Stimulated activated CD4-positive, alpha-beta T cell treated with anti-CD3 and anti-CD28 coated beads, Interleukin-1b, Interleukin-23, amount 100 ng/mL, for 24 hours (primary cell): ENCODE measurements around the gene AKR1C3.
"Not testable (repeated sequence)": the region's sequence is repeated elsewhere in the genome, so short reads cannot be mapped to it uniquely, and the experiment has no call there.

Experiments used
- DNase-seq, 4 experiments: peaks; one replicate each; pipeline ENCODE4 v3.0.0-alpha.2; 2020; ENCODE audit warnings: low read depth in 4 of 4, low spot score in 1 of 4

The AKR1C3 gene

DNA sequence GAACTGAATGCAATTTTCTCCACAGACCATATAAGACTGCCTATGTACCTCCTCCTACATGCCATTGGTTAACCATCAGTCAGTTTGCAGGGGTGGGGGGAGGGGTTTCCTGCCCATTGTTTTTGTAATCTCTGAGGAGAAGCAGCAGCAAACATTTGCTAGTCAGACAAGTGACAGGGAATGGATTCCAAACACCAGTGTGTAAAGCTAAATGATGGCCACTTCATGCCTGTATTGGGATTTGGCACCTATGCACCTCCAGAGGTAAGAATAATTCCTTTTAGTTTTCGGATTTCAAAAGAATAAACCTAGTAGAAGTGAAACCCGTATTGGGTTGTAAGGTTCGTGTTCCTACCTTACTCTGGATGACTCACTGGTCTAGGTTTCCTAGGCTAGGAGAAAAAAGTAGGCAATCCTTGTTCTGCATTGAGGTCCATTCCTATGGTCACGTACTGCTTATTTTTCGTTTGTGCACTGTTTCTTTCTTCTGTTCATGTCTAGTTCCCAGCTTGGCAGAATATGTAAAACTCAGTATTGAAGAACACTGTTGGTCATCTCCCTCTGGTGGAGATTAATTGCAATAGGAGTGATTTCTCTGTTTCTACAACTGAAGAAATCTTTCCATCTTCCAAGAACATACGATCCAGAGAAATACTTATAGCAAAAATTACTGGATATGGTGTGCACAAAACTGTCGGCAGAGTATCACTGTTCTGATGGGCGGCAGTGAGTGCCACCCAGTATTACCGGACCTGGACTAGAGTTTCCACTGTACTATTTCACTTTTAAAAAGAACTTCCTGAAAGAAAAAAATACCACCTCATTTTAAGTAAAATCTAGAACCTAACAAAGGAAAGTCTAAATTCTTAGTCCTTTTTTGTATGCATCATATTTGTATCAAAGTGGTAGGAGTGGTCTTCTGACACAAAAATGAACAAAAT is at the start of gene AKR1C3:
AKR1C3 (plus strand) TSS at position 150 of the 941 bp plus-strand sequence; CDS start at position 181, 31 bp downstream.
- no peak for DNase-seq

DNA sequence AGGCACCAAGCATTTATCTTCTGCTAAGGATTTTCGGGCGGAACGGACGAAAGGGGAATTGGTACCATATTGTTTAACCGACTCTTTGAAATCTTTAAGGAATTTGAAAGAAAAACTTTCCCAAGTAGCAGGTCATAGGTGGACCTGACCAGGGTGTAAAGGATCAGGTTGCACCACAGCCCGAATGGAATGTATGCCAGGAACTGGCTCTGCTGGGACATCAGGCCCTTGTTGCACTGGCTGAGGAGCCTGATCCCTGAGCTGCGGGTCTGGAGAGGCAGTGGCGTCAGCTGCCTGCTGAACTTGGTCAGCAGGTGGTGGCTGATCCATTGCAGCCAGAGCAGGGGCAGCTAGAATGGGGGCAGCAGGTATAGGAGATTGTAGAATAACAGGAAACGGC is 49.1 kb upstream of the AKR1C3 start:
- no peak for DNase-seq

DNA sequence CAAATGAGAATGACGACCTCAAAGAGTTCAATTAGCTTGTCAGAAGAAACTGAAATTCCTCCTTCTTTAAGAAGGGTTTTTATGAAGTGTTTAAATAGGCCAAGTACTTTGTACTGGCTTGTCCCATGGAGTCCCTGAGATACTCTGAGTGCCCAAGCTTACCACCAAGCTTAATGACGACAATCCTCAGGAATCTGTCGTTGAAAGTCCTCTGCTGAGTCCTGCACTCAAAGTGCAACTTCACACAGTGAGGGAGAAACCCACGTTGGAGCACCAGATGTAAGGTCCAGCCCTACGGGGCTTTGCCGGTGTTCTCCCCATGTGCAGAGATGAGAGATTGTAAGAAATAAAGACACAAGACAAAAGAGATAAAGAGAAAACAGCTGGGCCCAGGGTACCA is 47.8 kb upstream of the AKR1C3 start:
- DNase-seq: no peak

DNA sequence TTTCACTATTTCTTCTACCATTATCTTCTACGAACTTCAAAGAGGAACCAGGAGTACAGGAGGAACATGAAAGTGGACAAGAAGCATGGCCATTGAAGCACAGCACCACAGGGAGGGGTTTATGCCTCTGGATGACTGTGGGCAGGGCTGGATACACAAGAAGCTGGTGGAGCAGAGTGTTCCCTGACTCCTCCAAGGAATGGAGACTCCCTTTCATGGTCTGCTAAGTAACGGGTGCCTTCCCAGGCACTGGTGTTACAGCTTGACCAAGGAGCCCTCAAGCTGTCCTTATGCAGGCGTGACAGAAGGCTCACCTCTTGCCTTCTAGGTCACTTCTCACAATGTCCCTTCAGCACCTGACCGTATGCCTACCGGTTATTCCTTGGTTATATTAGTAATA is 47.2 kb upstream of the AKR1C3 start:
- DNase-seq: not testable (repeated sequence)

DNA sequence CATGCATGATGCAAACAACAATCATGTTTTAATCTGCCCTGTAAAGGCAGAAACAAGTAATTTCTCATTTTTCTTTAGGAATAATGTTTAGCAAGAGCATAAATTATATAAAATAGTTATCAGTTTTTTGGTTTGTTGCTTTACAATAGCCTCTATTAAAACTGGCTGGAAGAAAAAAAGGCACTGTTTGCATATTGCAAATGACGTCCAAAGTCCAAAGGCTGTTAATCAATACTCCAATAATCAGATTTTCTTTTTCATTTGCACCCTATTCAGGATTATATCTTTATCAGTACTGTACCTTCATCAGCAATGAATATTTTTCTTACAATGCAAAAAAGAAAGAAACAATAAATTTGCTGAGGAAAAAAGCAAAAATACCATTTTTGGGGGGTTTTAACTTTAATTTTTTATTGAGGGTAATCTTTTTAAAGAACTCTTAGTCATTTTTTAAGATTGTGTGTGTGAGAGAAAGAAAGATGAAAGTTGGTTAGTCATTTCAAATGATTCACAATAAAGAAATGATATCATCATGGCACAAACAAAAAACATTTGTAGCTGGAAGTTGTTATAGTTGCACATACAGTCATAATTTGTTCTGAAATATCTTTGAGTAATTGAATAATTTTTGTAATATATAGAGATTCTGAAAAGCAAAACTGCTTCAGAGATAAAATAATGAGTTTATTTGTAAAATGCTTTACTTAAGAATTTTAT is 46.1 kb upstream of the AKR1C3 start:
- no peak for DNase-seq

DNA sequence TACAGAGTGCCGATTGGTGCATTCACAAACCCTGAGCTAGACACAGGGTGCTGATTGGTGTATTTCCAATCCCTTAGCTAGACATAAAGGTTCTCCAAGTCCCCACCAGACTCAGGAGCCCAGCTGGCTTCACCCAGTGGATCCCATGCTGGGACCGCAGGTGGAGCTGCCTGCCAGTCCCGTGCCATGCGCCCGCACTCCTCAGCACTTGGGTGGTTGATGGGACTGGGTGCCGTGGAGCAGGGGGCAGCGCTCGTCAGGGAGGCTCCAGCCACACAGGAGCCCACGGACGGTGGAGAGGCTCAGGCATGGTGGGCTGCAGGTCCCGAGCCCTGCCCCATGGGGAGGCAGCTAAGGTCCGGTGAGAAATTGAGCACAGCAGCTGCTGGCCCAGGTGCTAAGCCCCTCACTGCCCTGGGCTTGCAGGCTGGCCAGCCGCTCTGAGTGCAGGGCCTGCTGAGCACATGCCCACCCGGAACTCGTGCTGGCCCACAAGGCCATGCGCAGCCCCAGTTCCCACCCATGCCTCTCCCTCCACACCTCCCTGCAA is 41.2 kb upstream of the AKR1C3 start:
- DNase-seq: not testable (repeated sequence)

DNA sequence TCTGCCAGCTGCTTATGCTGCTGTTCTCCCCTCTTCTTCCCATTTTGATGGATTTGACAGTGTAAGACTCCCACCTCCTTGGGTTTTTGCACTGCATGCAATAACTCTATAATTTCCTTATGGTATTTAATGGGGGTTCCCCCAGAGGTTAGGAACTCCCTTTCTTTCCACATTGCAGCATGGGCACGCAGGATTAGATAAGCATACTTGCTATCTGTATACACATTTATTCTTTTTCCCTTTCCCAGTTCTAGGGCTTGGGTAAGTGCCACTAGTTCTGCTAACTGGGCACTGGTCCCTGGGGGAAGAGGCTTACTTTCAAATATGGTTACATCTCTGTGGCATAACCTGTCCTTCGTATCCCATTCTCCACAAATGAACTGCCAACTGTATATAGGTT is 39.4 kb upstream of the AKR1C3 start:
- not testable (repeated sequence) for DNase-seq

DNA sequence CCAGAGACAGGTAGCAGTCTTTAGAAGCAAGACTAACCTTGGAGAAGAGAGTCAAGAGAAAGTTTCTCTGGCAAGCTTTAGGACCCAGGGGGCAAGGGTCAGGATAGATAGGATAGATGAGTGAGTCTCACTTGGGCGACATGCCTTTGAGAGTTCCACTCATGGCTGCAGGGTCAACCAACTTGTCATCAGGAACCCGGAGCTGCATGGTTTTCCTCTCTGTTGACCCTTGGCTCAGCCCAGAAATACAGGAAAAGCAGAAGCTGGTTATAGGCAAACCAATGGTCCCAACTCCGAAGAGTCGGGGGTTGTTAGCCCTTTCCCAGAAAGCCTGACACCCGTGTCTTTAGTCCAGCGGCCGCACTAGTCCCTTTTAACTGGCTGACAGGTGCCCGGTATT is 34.9 kb upstream of the AKR1C3 start:
- DNase-seq: not testable (repeated sequence)

DNA sequence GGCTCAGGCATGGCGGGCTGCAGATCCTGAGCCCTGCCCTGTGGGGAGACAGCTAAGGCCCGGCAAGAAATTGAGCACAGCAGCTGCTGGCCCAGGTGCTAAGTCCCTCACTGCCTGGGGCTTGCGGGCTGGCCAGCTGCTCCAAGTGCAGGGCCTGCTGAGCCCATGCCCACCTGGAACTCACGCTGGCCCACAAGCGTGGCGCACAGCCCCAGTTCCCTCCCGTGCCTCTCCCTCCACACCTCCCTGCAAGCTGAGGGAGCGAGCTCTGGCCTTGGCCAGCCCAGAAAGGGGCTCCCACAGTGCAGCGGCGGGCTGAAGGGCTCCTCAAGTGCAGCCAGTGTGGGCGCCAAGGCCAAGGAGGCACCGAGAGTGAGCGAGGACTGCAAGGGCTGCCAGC is 33.4 kb upstream of the AKR1C3 start:
- DNase-seq: not testable (repeated sequence)

DNA sequence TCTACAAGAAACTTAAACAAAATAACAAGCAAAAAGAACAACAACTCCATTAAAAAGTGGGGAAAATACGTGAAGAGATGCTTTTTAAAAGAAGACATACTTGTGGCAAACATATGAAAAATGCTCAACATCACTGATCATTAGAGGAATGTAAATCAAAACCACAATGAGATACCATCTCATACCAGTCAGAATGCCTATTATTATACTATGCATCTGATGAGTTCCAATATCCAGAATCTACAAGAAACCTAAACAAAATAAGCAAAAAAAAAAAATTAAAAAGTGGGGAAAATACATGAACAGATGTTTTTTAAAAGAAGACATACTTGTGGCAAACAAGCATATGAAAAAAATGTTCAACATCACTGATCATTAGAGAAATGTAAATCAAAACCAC is 29.6 kb upstream of the AKR1C3 start:
- DNase-seq: no peak

DNA sequence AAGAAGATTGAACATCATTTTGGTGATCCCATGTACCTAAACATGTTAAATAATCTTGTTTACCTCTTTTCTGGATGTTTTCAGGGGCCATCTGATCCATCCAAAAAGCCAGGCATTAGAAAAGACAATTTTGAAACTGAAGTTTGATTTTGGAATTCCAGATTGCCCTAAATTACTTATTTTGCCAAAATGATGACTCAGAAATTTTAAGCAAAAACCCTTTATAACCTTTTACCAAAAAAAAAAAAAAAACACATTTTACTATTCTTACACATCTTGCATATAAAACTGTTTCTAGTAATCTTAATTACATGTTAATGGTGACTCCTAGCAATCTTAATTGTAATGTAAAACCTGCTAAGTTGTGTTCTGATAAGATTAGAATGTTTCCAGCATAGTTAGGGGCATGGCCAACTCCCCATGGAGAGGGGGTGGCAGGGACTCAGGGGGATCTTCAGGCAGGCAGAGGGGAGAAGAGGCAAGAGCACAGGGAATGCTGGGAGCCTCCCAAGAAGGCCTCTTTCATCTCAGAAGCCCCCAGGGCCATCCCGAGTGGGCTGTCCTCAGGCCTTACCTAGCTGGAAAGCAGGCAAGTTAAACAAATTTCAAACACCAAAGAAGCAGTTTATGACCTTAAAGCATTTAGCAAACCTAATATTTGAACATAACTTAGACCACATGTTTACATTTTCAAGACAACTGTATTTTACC is 25.8 kb upstream of the AKR1C3 start:
- no peak for DNase-seq

DNA sequence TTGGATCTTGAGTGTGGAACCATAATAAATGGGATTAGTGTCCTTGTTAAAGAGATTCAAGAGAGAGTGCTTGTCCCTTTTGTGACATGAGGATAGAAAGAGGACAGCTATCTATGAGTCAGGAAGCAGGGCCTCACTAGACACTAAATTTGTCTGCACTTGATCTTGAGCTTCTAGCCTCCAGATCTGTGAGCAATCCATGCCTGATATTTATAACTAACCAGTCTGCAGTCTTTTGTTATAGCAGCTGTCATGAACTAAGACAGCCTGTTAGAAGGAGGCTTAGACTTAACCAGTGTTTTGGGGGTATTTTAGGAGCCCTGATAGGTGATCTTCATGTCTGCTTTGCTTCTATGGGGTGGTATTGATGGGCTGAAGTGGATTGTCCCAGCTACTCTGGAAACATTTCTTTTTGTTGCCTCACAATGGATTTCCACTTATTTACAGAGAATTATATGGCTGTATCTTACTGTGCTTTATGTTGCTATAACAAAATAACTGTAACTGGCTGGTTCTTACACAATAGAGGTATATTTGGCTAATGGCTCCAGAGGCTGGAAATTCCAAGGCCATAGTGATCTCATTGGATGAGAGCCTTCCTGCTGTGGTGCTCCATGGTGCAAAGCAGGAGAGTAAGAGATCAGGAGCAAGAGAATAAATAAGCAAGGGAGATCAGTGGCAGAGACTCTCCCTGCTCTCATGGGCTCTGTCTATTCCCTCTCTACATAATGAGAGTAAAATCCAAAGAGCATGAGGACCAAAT is 23.4 kb upstream of the AKR1C3 start:
- DNase-seq: no peak

DNA sequence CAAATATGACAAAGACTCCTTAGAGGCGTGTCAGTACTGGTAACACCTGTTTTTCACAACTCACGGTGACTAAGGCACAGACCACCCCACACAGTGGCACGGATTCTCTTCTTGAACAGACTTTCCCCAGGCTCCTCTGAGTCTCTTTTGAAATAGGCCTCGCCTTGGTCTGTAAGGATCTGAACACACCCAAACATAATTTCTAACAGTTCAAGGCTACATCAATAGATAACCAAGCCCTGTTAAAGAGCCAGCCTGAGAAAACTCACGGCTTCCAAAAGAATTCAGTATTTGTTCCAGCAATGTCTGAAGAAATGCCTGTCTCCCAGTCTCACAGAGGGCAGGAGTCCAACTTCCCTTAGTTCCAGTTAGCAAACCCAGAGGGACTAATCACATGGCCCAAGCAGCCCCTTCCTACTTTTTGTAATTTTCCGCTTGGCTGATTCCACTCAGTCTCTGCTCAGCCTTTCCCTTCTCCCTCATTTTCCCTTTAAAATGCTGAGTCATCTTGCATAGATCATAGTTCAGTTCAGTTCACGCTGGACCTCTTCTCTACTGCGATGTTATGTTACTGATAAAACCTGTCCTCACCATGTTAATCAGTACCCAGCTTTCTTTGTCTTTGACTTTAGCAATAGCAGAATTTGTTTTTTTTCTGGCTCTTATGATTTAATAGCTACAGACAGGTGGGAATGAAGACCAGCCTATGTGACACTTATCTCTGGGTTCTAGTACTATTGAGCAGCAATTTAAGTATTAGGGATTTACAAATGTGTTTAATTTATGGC is 22.6 kb upstream of the AKR1C3 start:
- DNase-seq: no peak

DNA sequence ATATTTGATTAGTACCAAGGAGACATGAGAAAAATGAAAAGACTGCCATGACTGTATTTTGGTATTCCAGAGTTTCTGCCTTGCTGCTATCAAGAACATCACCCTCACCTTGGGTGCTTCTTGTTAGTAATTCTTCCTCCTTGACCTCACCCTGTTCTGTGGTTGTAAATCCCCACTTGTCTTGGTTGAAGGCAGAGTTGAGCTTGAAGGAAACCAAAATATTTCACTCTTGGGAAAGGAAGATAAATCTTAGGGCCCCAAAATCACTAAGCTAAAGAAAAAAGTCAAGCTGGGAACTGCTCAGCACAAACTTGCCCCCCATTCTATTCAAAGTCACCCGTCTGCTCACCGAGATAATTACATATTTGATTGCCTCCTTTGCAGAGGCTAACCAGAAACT is 20.6 kb upstream of the AKR1C3 start:
- no peak for DNase-seq

DNA sequence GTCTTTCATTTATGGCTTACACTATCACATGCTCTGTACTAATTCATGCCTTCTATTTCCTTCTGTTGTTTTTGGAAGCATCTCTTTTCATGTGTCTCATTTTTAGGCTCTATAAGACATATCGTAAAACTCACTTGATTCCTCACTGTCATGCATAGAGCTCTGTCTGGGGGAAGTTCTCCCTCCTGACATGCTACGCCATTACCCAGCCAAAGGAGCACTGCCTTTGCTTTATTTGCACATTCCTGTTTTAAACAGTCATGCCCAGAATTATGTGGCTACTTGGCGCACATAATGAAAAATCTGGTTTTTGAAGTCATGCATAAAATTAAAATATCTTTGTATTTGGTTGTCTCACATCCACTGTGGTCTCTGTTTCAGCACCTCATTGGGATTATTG is 17.6 kb upstream of the AKR1C3 start:
- DNase-seq: no peak

DNA sequence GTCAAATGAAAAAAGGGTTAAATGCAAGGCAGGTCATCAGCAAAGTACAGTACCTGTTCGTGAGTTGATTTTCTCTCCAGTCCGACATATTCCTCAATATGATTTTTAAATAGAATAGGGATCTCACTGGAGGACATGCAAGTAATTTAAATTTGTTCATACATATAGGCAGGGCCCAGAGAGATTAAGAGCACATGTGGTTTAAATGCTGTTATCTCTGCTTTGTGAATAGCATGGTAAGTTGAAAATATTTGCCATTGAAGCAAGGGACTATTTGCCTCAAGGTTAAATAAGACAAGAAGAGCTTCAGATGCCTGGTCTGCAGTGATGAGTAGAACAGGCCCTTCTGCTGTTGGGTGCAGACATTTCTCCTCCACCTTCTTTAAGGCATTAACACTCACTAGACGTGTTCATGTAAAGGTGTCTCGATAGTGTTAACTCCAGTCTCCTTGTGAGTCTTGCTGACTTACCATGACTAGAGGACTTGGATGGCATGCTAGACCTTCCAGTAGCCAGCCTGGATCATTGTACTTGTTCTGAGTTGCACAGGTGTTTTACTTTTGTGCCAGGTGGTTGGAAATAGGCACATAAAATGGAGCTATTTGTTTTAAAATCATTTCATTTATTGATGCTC is 15.6 kb upstream of the AKR1C3 start:
- DNase-seq: no peak

DNA sequence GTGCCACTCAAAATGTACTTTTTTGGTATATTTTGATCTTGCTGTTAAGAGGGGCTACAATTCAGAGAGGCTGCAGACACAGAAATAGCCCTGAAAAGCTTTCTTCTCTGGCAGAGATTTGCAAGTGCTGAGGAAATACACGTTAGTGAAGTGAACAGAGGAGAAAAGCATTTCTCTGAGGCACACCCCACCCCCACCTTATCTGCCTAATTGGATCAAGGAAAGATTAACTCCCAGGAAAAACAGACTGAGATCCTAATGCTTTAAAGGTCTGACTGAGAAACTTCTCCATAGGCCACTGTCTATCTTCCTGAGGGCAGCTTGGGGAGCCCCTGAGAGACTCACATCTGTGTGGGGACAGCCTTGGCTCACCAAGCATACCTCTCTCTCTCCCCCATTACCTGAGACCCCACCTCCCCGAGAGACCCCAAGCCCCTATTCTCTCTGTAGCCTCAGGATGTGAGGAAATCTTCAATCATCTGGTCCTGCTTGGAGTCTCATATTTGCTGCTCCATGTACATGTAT is 14.8 kb upstream of the AKR1C3 start:
- DNase-seq: no peak

DNA sequence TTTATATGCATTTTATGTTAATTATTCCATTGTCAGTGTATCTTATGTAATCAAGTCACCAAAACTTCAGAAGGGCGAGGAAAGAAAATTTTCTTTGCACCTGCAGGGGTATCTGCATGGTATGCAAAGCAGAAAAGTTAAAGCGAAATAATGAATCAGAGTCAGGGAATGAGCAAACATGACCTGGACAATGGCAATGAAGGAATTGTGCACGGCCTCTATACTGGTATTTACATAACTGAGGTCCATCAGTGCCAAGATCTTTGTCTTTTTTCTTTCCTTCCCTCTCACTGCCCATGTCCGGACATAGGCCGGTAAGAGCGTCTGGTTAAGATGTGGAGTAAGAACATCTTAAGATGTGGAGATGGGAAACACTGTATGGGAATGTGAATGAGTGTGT is 14.4 kb upstream of the AKR1C3 start:
- DNase-seq: no peak

DNA sequence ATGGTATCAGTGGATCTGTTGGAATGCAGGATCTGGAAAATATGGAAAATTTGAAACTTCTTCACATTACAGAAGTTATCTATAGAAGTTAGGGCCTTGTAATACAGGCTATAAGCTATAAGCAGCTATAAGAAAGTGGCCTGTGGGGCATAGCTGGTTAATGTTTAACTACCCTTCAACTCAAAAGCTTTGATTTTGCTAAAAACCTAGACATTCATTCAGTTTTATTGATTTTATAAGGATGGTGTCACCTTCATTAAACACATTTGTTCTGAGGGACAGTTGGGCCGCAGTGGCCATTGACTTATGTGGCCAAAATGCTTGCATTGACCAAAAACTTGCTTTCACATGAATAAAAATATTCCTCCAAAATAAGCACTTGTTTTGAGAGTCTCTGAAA is 13.1 kb upstream of the AKR1C3 start:
- DNase-seq: no peak
